ENCODE data around the gene GPR146.

- no peak for TF ChIP-seq CTCF (IDR thresholded peaks at IDR 0.05)
- no peak for TF ChIP-seq POLR2A (IDR thresholded peaks at IDR 0.05)
Observed at GRCh38 chr7:1054438-1054837, 10.1 kb downstream of the GPR146 start.
